ENCODE measurements around the gene PTGES2. TPM values are rescaled to one million over a fixed set of nuclear protein-coding genes. Genes with fewer than 3 reads are reported as not detected.
A peak's percentile ranks its signal among the peaks of the same experiment; 100 is the strongest.

PTGES2 gene
- total and polyA plus RNA-seq, 2 of the 13 experiments (the other 11 are each of a cell fraction or from before 2014, with no cell fraction given), result 63.7 to 79.8 TPM

DNA sequence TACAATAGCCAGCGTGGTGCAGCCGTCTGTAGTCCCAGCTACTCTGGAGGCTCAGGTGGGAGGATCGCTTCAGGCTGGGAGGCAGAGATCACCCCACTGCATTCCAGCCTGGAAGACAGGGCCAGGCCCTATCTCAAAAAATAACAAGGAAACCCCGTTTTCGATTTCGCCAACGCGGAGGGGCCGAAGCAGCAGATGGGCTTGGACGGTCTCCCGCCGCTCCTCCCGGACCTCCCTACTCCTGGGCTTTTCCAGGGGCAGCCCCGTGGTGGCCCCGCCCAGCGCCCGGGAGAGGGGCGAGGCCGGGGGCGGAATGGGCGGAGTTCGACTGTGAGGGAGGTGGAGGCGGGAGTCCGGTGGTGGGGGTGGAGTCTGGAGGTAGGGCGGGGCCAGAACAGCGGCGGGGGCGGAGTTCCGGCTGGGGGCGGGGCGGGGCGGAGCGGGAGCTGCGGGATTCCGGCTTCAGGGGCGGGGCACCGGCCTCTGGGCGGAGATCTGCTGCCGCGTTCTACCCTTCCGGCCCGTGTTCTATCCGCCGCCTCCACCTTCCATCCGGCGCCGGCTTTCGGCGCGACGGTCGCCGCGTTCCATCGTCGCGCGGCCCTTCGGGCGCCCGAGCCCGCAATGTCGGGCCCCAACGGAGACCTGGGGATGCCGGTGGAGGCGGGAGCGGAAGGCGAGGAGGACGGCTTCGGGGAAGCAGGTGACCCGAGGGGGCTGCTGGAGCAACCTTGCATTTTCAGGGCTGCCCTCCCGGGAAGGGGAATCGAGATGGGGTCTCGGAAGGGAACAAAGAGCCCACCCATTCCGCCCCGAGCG, 32.5 kb upstream of the PTGES2 start, which contains the start of gene BBLN (continued):
- TF ChIP-seq, protein P1, sequence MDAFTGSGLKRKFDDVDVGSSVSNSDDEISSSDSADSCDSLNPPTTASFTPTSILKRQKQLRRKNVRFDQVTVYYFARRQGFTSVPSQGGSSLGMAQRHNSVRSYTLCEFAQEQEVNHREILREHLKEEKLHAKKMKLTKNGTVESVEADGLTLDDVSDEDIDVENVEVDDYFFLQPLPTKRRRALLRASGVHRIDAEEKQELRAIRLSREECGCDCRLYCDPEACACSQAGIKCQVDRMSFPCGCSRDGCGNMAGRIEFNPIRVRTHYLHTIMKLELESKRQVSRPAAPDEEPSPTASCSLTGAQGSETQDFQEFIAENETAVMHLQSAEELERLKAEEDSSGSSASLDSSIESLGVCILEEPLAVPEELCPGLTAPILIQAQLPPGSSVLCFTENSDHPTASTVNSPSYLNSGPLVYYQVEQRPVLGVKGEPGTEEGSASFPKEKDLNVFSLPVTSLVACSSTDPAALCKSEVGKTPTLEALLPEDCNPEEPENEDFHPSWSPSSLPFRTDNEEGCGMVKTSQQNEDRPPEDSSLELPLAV (CRISPR knock-in tag; conservative IDR thresholded peaks at IDR 0.05; ENCODE audit: low read depth), result no peak
- TF ChIP-seq MXI1 (IDR thresholded peaks at IDR 0.05; ENCODE audit: borderline replicate concordance, low read depth, low read length) (peak; percentile 47; the same call in 1 of the 3 replicates), ZNF766 (CRISPR knock-in tag; IDR thresholded peaks at IDR 0.05; ENCODE audit: borderline replicate concordance) (peak; percentile 78), HOXA7 (CRISPR knock-in tag; IDR thresholded peaks at IDR 0.05) (no peak), ZNF274 (CRISPR knock-in tag; IDR thresholded peaks at IDR 0.05) (peak; percentile 32; the same call in 1 of the 2 replicates)

DNA sequence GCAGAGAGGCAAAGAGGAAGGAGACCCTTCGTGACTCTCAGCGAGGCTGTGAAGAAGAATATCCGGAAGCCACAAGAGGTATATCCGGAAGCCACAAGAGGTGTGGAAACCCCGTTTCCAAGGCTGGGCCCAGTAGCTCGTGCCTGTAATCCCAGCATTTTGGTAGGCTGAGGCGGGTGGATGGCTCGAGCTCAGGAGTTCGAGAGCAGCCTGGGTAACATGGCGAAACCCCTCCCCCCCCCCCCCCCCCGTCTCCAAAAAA, 31.9 kb upstream of the PTGES2 start:
- 7% methylated on average over 4 of the region's 11 CpGs for WGBS (ENCODE audit: low lambda C conversion rate)
- intact Hi-C loops (cut with micrococcal nuclease; ENCODE audit: unreplicated experiment), result no loop called here
- ChIA-PET POLR2A (interaction anchor here (0.6 to 2.8 kb wide), 18 partner anchors 9 to 614 kb away, joined by 3 to 36 read pairs (median 6); partner anchors contain the start of genes GOLGA2, LCN2 and SWI5), CTCF (ENCODE audit: low intra/inter-chr PET ratio, low total read pairs) (no interaction called here)
- Histone ChIP-seq H3K9me3 (ENCODE audit: low read length) (no peaks in the 10 kb centered on the region), H3K9ac (ENCODE audit: insufficient read depth, low read depth, low read length) (peak overlapping the region; percentile 75), H3K27ac (ENCODE audit: extremely low read length, insufficient read depth, low read length) (peak overlapping the region; percentile 71), H3K4me2 (ENCODE audit: low read depth, low read length) (peak overlapping the region; percentile 95), H3K36me3 (replicated peaks in 1 of 2; ENCODE audit: control insufficient read depth in 1 of 2, insufficient read depth in 2 of 2, low read length in 2 of 2) (peaks cover 4 to 17% of the 10 kb centered on the region in 2 experiments; a peak in 4 of 5 replicates), H3K4me1 (ENCODE audit: insufficient read depth, low read length) (peaks cover 16% of the 10 kb centered on the region), H3K4me3 (replicated peaks in 1 of 3; ENCODE audit: insufficient read depth in 1 of 3, low read depth in 2 of 3, low read length in 3 of 3) (peak overlapping the region; percentile 47 to 72 (median 62)), H4K20me1 (ENCODE audit: insufficient read depth, low read length) (no peaks in the 10 kb centered on the region), H3K27me3 (ENCODE audit: control insufficient read depth in 1 of 2, insufficient read depth in 2 of 2, low read length in 2 of 2) (0 out of 5 replicates have a peak, but pooled peaks cover 0 to 3% of the 10 kb centered on the region in 2 experiments), H3K79me2 (ENCODE audit: insufficient read depth, low read length) (no peaks in the 10 kb centered on the region), H2AFZ (ENCODE audit: low read length) (peak overlapping the region; percentile 36)
- DNase-seq (ENCODE audit: low spot score) (peak; percentile 43), ATAC-seq (peak; percentile 54), FAIRE-seq (peak; percentile 58)
- in situ Hi-C loops (cut with HindIII; ENCODE audit: extremely low pct_ligation_motif_present, low pct_unique_long_range_greater_than_20kb), result no loop called here
- BruUV-seq (replicated peaks), result TSS peak; percentile 94
- TF ChIP-seq ZNF547 (CRISPR knock-in tag; IDR thresholded peaks at IDR 0.05), result peak; percentile 57; the same call in 1 of the 2 replicates
- no peak for TF ChIP-seq HDAC1 (CRISPR knock-in tag; IDR thresholded peaks at IDR 0.05)
- no peak for TF ChIP-seq ZNF282 (IDR thresholded peaks at IDR 0.05; ENCODE audit: partially characterized antibody)
- no peak for TF ChIP-seq ZNF549 (CRISPR knock-in tag; IDR thresholded peaks at IDR 0.05)
- TF ChIP-seq, protein P2, sequence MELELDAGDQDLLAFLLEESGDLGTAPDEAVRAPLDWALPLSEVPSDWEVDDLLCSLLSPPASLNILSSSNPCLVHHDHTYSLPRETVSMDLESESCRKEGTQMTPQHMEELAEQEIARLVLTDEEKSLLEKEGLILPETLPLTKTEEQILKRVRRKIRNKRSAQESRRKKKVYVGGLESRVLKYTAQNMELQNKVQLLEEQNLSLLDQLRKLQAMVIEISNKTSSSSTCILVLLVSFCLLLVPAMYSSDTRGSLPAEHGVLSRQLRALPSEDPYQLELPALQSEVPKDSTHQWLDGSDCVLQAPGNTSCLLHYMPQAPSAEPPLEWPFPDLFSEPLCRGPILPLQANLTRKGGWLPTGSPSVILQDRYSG (CRISPR knock-in tag; IDR thresholded peaks at IDR 0.05), result no peak
- no peak for TF ChIP-seq GZF1 (CRISPR knock-in tag; IDR thresholded peaks at IDR 0.05)
- TF ChIP-seq ZNF605 (CRISPR knock-in tag; IDR thresholded peaks at IDR 0.05), result no peak; the same call in 1 of the 2 replicates
- no peak for TF ChIP-seq MEIS2 (CRISPR knock-in tag; IDR thresholded peaks at IDR 0.05)
- no peak for TF ChIP-seq RNF2 (conservative IDR thresholded peaks at IDR 0.05; ENCODE audit: low read depth)
- TF ChIP-seq TBX2 (CRISPR knock-in tag; IDR thresholded peaks at IDR 0.05; ENCODE audit: borderline replicate concordance), result peak; percentile 46; the same call in 1 of the 2 replicates
- TF ChIP-seq, protein P3, sequence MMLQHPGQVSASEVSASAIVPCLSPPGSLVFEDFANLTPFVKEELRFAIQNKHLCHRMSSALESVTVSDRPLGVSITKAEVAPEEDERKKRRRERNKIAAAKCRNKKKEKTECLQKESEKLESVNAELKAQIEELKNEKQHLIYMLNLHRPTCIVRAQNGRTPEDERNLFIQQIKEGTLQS (CRISPR knock-in tag; IDR thresholded peaks at IDR 0.05), result no peak
- TF ChIP-seq, protein P4, sequence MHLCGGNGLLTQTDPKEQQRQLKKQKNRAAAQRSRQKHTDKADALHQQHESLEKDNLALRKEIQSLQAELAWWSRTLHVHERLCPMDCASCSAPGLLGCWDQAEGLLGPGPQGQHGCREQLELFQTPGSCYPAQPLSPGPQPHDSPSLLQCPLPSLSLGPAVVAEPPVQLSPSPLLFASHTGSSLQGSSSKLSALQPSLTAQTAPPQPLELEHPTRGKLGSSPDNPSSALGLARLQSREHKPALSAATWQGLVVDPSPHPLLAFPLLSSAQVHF (CRISPR knock-in tag; IDR thresholded peaks at IDR 0.05), result no peak
- TF ChIP-seq, protein P5, sequence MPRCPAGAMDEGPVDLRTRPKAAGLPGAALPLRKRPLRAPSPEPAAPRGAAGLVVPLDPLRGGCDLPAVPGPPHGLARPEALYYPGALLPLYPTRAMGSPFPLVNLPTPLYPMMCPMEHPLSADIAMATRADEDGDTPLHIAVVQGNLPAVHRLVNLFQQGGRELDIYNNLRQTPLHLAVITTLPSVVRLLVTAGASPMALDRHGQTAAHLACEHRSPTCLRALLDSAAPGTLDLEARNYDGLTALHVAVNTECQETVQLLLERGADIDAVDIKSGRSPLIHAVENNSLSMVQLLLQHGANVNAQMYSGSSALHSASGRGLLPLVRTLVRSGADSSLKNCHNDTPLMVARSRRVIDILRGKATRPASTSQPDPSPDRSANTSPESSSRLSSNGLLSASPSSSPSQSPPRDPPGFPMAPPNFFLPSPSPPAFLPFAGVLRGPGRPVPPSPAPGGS (CRISPR knock-in tag; IDR thresholded peaks at IDR 0.05), result no peak
- no peak for TF ChIP-seq FIP1L1 (IDR thresholded peaks at IDR 0.05; ENCODE audit: borderline replicate concordance, insufficient read depth, low read depth, low read length)
